HEK293 (cell line): ENCODE results near the gene TGM6.

Experiments
- CTCF ChIA-PET: fragments of 350-600 bp; formaldehyde crosslinking; extraction: SDS; loops from one replicate; lab custom pipeline; 2021; ENCODE audit warnings: antibody characterized with exemption; lab: Yijun Ruan, JAX
- POLR2A ChIA-PET: fragments of 300-600 bp; formaldehyde crosslinking; extraction: SDS; loops from one replicate; lab custom pipeline; 2020; ENCODE audit warnings: antibody characterized with exemption, inconsistent platforms; lab: Yijun Ruan, JAX
- H3K27ac ChIP-seq: fragments of 200-500 bp; sonication (Bioruptor generic); 2 replicates; pipeline ENCODE4 v1.5.1; 2014; ENCODE audit warnings: low read depth, low read length, control low read depth, inconsistent platforms; ENCODE audit errors: extremely low read depth
- H3K36me3 ChIP-seq, 2 experiments: fragments of 200-500 bp in 1 of 2; sonication (Bioruptor generic) in 1 of 2; 1 replicate in 1 of 2; 2 replicates in 1 of 2; pipeline ENCODE4 v1.5.1; 2014 to 2017; ENCODE audit warnings: inconsistent platforms in 2 of 2, low read length in 2 of 2; ENCODE audit not compliant: control insufficient read depth in 2 of 2, insufficient read depth in 1 of 2
- H3K4me1 ChIP-seq: fragments of 200-500 bp; sonication (Bioruptor generic); 2 replicates; pipeline ENCODE4 v1.5.1; 2014; ENCODE audit warnings: mild to moderate bottlenecking, low read length, inconsistent platforms; ENCODE audit not compliant: control insufficient read depth, insufficient read depth
- H3K4me3 ChIP-seq: 2 replicates; pipeline ENCODE4 v1.5.1; 2011; ENCODE audit warnings: low read depth, mild to moderate bottlenecking, control low read depth, low read length, moderate library complexity
- H3K9me3 ChIP-seq: fragments of 200-500 bp; sonication (Bioruptor generic); 2 replicates; pipeline ENCODE4 v1.5.1; 2014; ENCODE audit warnings: low read depth, low read length, inconsistent platforms; ENCODE audit not compliant: control insufficient read depth, insufficient read depth
- BCL6B ChIP-seq: fragments of 450-650 bp; formaldehyde crosslinking; IDR thresholded peaks from 2 replicates; pipeline ENCODE4 v1.5.1; 2017; ENCODE audit warnings: missing biosample characterization, missing genetic modification characterization
- CTCF ChIP-seq: fragments of 450-650 bp; formaldehyde crosslinking; IDR thresholded peaks from 2 replicates; pipeline ENCODE4 v1.5.1; 2016; ENCODE audit warnings: missing biosample characterization, missing genetic modification characterization
- ELK4 ChIP-seq: IDR thresholded peaks from 2 replicates; pipeline ENCODE4 v1.6.1; 2011; ENCODE audit warnings: mild to moderate bottlenecking, low read depth, low read length, borderline replicate concordance
- KLF17 ChIP-seq: fragments of 450-650 bp; formaldehyde crosslinking; IDR thresholded peaks from 2 replicates; pipeline ENCODE4 v1.5.1; 2016; ENCODE audit warnings: missing biosample characterization, missing genetic modification characterization
- KLF8 ChIP-seq: fragments of 450-650 bp; formaldehyde crosslinking; IDR thresholded peaks from 2 replicates; pipeline ENCODE4 v1.5.1; 2016; ENCODE audit warnings: missing biosample characterization, missing genetic modification characterization
- OSR2 ChIP-seq: fragments of 450-650 bp; formaldehyde crosslinking; IDR thresholded peaks from 2 replicates; pipeline ENCODE4 v1.5.1; 2016; ENCODE audit warnings: missing biosample characterization, missing genetic modification characterization
- PATZ1 ChIP-seq: fragments of 450-650 bp; formaldehyde crosslinking; IDR thresholded peaks from 2 replicates; pipeline ENCODE4 v1.5.1; 2016; ENCODE audit warnings: missing biosample characterization, missing genetic modification characterization
- RBAK ChIP-seq: fragments of 450-650 bp; formaldehyde crosslinking; IDR thresholded peaks from 2 replicates; pipeline ENCODE4 v1.5.1; 2016; ENCODE audit warnings: missing biosample characterization, missing genetic modification characterization
- SP7 ChIP-seq: fragments of 450-650 bp; formaldehyde crosslinking; IDR thresholded peaks from 2 replicates; pipeline ENCODE4 v1.5.1; 2016; ENCODE audit warnings: missing biosample characterization, missing genetic modification characterization
- ZBTB48 ChIP-seq: fragments of 450-650 bp; formaldehyde crosslinking; IDR thresholded peaks from 2 replicates; pipeline ENCODE4 v1.5.1; 2016; ENCODE audit warnings: missing biosample characterization, missing genetic modification characterization
- ZFHX2 ChIP-seq: fragments of 450-650 bp; formaldehyde crosslinking; conservative IDR thresholded peaks from 2 replicates; pipeline ENCODE4 v1.5.1; 2016; ENCODE audit warnings: missing biosample characterization, missing genetic modification characterization
- ZFP37 ChIP-seq: fragments of 450-650 bp; formaldehyde crosslinking; IDR thresholded peaks from 2 replicates; pipeline ENCODE4 v1.5.1; 2016; ENCODE audit warnings: missing biosample characterization, missing genetic modification characterization
- ZFP69B ChIP-seq: fragments of 450-650 bp; formaldehyde crosslinking; IDR thresholded peaks from 2 replicates; pipeline ENCODE4 v1.5.1; 2016; ENCODE audit warnings: missing biosample characterization, missing genetic modification characterization
- ZNF138 ChIP-seq: fragments of 450-650 bp; formaldehyde crosslinking; IDR thresholded peaks from 2 replicates; pipeline ENCODE4 v1.5.1; 2016; ENCODE audit warnings: missing biosample characterization, missing genetic modification characterization, borderline replicate concordance
- ZNF140 ChIP-seq: fragments of 450-650 bp; formaldehyde crosslinking; IDR thresholded peaks from 2 replicates; pipeline ENCODE4 v1.5.1; 2016; ENCODE audit warnings: missing biosample characterization, missing genetic modification characterization
- ZNF175 ChIP-seq: fragments of 450-650 bp; formaldehyde crosslinking; IDR thresholded peaks from 2 replicates; pipeline ENCODE4 v1.5.1; 2016; ENCODE audit warnings: missing biosample characterization, missing genetic modification characterization
- ZNF366 ChIP-seq: fragments of 450-650 bp; formaldehyde crosslinking; conservative IDR thresholded peaks from 2 replicates; pipeline ENCODE4 v1.5.1; 2016; ENCODE audit warnings: missing biosample characterization, missing genetic modification characterization
- ZNF394 ChIP-seq: fragments of 450-650 bp; formaldehyde crosslinking; IDR thresholded peaks from 2 replicates; pipeline ENCODE4 v1.5.1; 2016; ENCODE audit warnings: missing biosample characterization, missing genetic modification characterization, mild to moderate bottlenecking, moderate library complexity, borderline replicate concordance
- ZNF416 ChIP-seq: fragments of 450-650 bp; formaldehyde crosslinking; IDR thresholded peaks from 2 replicates; pipeline ENCODE4 v1.5.1; 2016; ENCODE audit warnings: missing biosample characterization, missing genetic modification characterization
- ZNF423 ChIP-seq: fragments of 450-650 bp; formaldehyde crosslinking; IDR thresholded peaks from 2 replicates; pipeline ENCODE4 v1.5.1; 2016; ENCODE audit warnings: missing biosample characterization, missing genetic modification characterization
- ZNF426 ChIP-seq: fragments of 450-650 bp; formaldehyde crosslinking; IDR thresholded peaks from 2 replicates; pipeline ENCODE4 v1.5.1; 2017; ENCODE audit warnings: missing biosample characterization, missing genetic modification characterization, mild to moderate bottlenecking, inconsistent platforms, moderate library complexity
- ZNF510 ChIP-seq: fragments of 450-650 bp; formaldehyde crosslinking; IDR thresholded peaks from 2 replicates; pipeline ENCODE4 v1.5.1; 2018; ENCODE audit warnings: mild to moderate bottlenecking, missing genetic modification characterization, missing biosample characterization; ENCODE audit not compliant: insufficient replicate concordance
- ZNF544 ChIP-seq: fragments of 450-650 bp; formaldehyde crosslinking; IDR thresholded peaks from 2 replicates; pipeline ENCODE4 v1.5.0; 2017; ENCODE audit warnings: missing biosample characterization, missing genetic modification characterization
- ZNF549 ChIP-seq: fragments of 450-650 bp; IDR thresholded peaks from 2 replicates; pipeline ENCODE4 v1.5.1; 2018; ENCODE audit warnings: missing biosample characterization, missing genetic modification characterization, mild to moderate bottlenecking, inconsistent platforms, moderate library complexity
- ZNF610 ChIP-seq: fragments of 450-650 bp; formaldehyde crosslinking; IDR thresholded peaks from 2 replicates; pipeline ENCODE4 v1.5.1; 2016; ENCODE audit warnings: missing biosample characterization, missing genetic modification characterization, borderline replicate concordance
- ZNF645 ChIP-seq: fragments of 450-650 bp; formaldehyde crosslinking; IDR thresholded peaks from 2 replicates; pipeline ENCODE4; 2016; ENCODE audit warnings: missing biosample characterization, missing genetic modification characterization
- ZNF660 ChIP-seq: fragments of 450-650 bp; IDR thresholded peaks from 2 replicates; pipeline ENCODE4 v1.5.1; 2018; ENCODE audit warnings: missing biosample characterization, mild to moderate bottlenecking, missing genetic modification characterization
- ZNF837 ChIP-seq: fragments of 450-650 bp; formaldehyde crosslinking; IDR thresholded peaks from 2 replicates; pipeline ENCODE4 v1.5.1; 2016; ENCODE audit warnings: missing biosample characterization, missing genetic modification characterization

The TGM6 gene

GRCh38 chr20:2408111-2408510 lies 27.4 kb downstream of the TGM6 start:
- H3K27ac ChIP-seq = no peak overlapping the region
- no peaks in the 10 kb centered on the region for H3K4me1 ChIP-seq
- no peaks in the 10 kb centered on the region for H3K36me3 ChIP-seq
- H3K4me3 ChIP-seq = no peak overlapping the region
- CTCF ChIA-PET = interaction anchor here (0.6 to 2.0 kb wide), 4 partner anchors 21 to 549 kb away, joined by 3 to 6 read pairs (median 4); no protein-coding TSS in a partner anchor
- TF ChIP-seq ZNF426 (tag by site-specific recombination) = no peak
- TF ChIP-seq ELK4 = no peak
- no peak for TF ChIP-seq KLF17 (tag by site-specific recombination)
- TF ChIP-seq ZNF544 (tag by site-specific recombination) = no peak
- TF ChIP-seq ZNF660 (tag by site-specific recombination) = no peak
- no peak for TF ChIP-seq ZFP37 (tag by site-specific recombination)
- TF ChIP-seq BCL6B = no peak
- TF ChIP-seq ZFP69B (tag by site-specific recombination) = no peak
- no peak for TF ChIP-seq PATZ1
- TF ChIP-seq ZNF645 (tag by site-specific recombination) = no peak
- TF ChIP-seq KLF8 (tag by site-specific recombination) = no peak
- no peak for TF ChIP-seq ZNF140 (tag by site-specific recombination)
- TF ChIP-seq ZNF837 (tag by site-specific recombination) = no peak
- TF ChIP-seq ZNF610 = no peak
- TF ChIP-seq RBAK = no peak
- no peak for TF ChIP-seq ZNF549
- TF ChIP-seq ZNF175 = no peak
- POLR2A ChIA-PET = no interaction called here
- H3K9me3 ChIP-seq = no peaks in the 10 kb centered on the region

GRCh38 chr20:2416541-2417212 lies 36.0 kb downstream of the TGM6 start:
- Histone ChIP-seq H3K9me3 (no peaks in the 10 kb centered on the region), H3K36me3 (no peaks in the 10 kb centered on the region), H3K4me3 (no peak overlapping the region), H3K4me1 (0 out of 2 replicates have a peak, but pooled peaks cover 2% of the 10 kb centered on the region), H3K27ac (no peak overlapping the region)
- ChIA-PET CTCF (interaction anchor here (1.8 kb wide), 1 partner anchor 30 kb away, joined by 3 read pairs; no protein-coding TSS in a partner anchor), POLR2A (no interaction called here)
- TF ChIP-seq OSR2 (tag by site-specific recombination) (no peak), ZNF510 (no peak), ZBTB48 (tag by site-specific recombination) (no peak), ZNF394 (no peak), KLF8 (tag by site-specific recombination) (no peak), SP7 (no peak), ZNF416 (tag by site-specific recombination) (no peak), ZNF138 (tag by site-specific recombination) (no peak), ZNF423 (tag by site-specific recombination) (no peak), ZNF366 (tag by site-specific recombination) (no peak), ZFHX2 (tag by site-specific recombination) (no peak), ZNF544 (tag by site-specific recombination) (no peak), CTCF (tag by site-specific recombination) (no peak)
